Nucleus accumbens (tissue), 56 donors: ENCODE measurements around the gene ELP2.
"Not testable (repeated sequence)": the region's sequence is repeated elsewhere in the genome, so short reads cannot be mapped to it uniquely, and the experiment has no call there.

Experiments
- DNase-seq, 56 donors: peaks; one replicate each; lab custom pipeline; 2025; lab: John Stamatoyannopoulos, UW

ELP2 gene

GRCh38 chr18:36155851-36156757 lies 26.4 kb downstream of the ELP2 start:
- no peak for DNase-seq

DNA sequence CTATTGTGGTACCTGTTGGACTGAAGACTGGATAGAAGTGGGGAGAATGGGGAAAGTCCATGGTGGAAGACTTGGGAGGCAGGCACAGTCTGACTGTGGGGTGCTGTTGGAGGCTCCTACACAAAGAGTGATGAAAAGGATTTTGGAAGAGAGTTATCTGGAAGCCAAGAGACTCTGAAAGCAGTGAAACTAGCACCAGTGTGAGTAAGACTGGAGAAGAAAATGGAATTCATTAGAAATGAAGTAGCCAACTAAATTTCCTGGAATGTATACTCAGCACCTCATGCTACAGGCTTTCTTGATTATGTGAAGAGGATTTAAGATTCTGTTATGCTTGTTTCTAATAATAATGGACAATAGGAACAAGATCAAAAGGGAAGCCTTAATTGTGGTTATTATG lies 27.7 kb downstream of the ELP2 start:
- DNase-seq: no peak

DNA sequence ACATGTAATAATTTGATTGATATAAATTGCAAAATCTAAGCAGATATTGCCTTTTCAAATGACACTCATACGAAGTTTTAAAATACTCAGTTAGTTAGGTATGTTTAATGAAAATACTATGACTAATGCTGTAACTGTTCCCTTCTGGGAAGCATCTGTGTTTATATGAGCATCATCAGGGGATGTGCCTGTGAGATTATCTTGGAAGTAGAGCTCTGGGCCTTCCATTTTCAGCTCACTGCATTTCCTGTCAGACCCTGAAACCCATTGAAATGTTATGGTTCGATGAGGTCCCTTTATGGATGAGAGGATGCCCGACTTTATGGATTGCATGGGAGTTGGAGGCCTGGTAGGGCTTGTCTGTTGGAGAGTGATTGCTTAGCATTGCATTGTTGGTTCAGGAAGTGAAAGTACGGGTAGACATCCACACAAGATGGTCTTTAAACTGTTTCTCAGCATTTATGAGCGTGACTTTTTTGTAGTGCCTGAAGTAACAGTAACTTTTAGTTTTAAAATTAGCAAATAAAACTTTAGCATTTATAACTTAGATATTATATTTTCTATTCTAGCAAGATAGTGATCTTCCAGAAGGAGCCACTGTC lies 28.7 kb downstream of the ELP2 start:
- DNase-seq: no peak

GRCh38 chr18:36160959-36161371 lies 31.3 kb downstream of the ELP2 start:
- no peak for DNase-seq

- DNase-seq: no peak
Observed at GRCh38 chr18:36162981-36163380, 33.3 kb downstream of the ELP2 start.

- no peak for DNase-seq
Observed at GRCh38 chr18:36167692-36168218, 38.1 kb downstream of the ELP2 start.

- DNase-seq: not testable (repeated sequence)
Observed at GRCh38 chr18:36168296-36168695, 38.6 kb downstream of the ELP2 start.

DNA sequence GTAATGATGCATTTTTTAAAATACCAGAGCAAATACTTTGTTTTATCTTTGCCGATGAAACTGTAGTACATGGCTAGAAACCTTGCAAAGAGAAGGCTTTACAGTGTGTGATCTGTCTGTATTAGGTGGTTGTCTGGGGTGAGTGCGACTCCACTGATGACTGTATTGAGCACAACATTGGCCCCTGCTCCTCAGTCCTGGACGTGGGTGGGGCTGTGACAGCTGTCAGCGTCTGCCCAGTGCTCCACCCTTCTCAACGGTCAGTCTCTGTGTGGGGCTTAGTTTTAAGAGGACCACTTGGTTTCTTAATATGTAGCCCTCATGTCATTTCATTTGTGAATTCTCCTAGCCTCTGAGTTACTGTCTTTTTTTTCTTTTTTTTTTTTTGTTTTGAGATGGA lies 40.2 kb downstream of the ELP2 start:
- DNase-seq: no peak

DNA sequence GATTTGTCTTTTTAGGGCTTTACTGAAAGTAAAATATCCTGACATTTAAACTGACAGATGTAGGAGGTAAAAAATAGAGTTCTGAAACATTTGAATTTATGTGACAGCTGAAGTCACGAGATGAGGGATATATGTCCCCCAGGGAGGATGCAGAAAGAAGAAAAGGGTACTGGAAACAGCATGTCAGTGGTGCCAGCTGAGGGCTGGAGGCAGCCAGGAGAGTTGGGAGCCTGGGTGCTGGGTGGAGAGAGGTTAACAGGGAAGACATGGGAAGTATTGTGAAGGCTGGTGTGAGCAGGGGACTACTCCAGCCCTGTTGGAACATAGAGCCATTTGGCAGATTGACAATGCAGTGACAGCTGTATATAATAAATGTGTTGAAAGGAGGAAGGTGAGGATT lies 45.8 kb downstream of the ELP2 start:
- no peak for DNase-seq

GRCh38 chr18:36176177-36176584 lies 46.5 kb downstream of the ELP2 start:
- no peak for DNase-seq

DNA sequence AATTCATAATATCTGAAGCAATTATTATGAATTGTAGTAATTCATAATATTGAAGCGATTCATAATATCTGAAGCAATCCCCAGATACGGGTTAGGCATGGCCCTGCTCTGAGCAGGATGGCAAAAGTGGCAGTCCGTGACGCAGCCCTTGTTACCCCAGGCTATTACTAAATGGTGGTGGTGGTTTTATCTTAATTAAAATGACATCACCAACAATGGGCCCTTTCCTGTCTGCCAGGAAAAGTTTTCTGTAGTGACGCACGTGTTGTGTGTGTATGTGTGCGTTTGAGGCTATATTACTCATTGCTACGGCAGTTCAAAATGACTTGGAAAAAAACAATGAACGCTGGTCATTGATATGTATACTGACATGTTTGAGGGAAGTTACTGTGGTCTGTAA lies 47.0 kb downstream of the ELP2 start:
- no peak for DNase-seq

DNA sequence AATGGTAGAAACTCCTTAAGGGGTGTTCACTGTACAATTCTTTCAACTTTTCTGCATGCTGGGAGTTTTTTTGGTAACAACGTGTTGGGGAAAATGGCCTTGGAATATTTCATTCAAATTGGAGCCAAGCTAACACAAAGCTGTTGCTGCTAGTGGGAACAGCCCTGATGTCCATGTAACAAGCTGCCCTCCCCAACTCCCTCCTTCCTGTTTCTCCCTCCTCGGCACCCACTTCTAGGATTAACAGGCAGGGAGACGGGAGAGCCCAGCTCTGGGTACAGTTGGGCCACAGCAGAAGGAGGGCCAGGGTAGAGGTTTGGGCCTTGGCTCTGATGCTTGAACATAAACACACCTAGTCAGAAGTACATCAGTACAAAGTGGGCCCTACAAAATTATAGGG lies 48.2 kb downstream of the ELP2 start:
- DNase-seq: no peak

- DNase-seq: peak in 10 of 56 donors; percentile 4 to 31 (median 12)
Observed at GRCh38 chr18:36179562-36180355, 50.1 kb downstream of the ELP2 start.

- no peak for DNase-seq
Observed at GRCh38 chr18:36181441-36181840, 51.7 kb downstream of the ELP2 start.

DNA sequence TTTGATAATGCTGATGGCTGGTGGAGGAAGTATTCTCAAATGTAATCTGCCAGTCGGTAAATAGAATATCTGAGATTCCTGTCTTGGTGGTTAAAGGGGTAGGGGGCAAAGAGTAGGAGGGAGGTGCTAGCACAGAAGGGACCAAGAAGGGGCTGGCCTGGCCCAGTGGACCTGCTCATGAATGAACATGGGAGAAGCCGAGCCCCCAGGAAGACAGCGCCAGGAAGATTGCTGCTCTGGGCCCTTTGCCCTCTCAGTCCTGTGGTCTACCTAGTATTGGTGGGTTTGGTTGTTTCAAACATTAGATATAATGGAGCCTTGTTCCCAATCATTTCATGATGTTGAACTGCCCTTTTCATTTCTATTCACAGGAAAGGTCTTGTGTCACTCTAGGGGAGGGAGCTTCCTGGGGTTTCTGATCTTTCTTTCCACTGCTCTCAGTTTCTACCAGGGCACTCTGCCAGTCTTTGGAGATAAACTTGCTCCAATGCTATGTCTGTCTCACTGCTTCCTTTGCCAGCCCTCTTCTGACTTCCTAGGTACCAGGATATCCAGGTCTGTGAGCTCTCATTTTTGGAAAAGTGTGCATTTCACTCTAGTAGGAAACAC lies 52.3 kb downstream of the ELP2 start:
- DNase-seq: no peak

DNA sequence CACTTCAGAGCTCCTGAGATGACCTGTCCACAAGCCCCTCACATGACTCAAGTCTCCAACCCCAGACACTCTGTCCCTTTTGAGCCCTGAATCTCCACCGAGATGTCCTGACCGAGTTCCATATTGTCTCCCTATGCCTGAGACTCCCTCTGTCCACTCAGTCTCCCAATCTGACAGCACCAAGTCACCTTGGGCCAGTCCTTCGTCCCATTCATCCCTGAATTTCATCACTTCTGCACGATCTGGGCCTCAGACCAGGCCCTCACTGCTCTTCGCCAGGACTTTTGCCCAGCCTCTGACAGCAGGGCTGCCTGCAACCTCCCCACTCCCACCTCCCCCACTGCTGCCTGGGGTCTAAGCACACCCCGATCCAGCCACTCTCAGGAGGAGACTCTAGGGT lies 53.3 kb downstream of the ELP2 start:
- DNase-seq: no peak

DNA sequence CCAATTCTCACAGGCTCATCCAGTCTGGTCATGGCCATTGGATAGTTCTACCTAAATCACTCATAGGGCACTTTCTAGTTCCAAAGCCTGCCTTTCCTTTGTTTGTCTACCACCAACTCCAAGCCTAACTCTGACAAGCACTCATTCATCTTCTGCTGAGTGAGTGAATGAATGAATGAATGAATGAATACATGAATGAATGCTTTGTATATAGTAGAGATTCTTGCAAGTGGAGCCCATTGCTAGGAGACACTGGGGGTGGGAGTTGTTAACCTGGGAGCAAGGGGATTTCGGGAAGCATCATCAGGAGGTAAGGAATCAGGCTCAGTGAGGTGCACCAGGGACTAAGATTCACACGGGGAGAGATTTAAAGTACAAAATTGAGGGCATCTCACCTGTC lies 54.3 kb downstream of the ELP2 start:
- DNase-seq: no peak

- no peak for DNase-seq
Observed at GRCh38 chr18:36185157-36185556, 55.5 kb downstream of the ELP2 start.

DNA sequence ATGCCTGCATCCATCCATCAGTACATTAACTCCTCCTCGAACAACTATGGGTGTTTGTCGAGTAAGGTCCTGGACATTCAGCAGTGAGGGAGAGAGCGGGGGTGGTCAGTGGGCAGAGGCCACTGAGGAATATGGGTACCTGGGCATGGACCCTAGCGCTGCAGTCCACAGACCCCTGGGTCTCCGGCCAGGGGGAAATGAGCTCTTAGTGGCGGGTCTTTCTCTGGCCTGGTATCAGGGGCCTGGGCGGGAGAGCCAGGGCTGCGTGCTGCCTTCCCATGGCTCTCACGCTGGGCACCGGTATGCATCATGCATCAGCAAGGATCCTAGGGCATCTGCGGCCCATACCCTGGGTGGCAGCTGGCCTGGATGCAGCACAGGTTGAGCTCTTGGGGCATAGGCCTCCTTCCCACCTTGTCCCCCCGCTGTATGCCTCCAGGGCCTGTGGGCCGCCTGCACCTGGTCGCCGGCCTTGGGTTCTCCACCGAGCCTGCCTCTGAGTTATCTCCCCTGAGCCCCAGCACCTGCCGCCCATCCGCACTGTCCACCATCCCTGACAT lies 56.3 kb downstream of the ELP2 start:
- no peak for DNase-seq

GRCh38 chr18:36186461-36187192 lies 56.9 kb downstream of the ELP2 start:
- DNase-seq: peak in 1 of 56 donors; percentile 5
